ENCODE results near the gene ZFP62.

- TF ChIP-seq POLR2AphosphoS5 (IDR thresholded peaks at IDR 0.05; ENCODE audit: low read depth, low read length) = no peak
- TF ChIP-seq CTCF (IDR thresholded peaks at IDR 0.05 in 2 of 3, conservative IDR thresholded peaks at IDR 0.05 in 1 of 3; ENCODE audit: borderline replicate concordance in 1 of 3, insufficient read depth in 1 of 3, low read depth in 2 of 3, low read length in 2 of 3) = no peak
- no peak for TF ChIP-seq POLR2A (IDR thresholded peaks at IDR 0.05; ENCODE audit: borderline replicate concordance, extremely low read depth, insufficient read depth, insufficient read length)
- TF ChIP-seq, protein P1, sequence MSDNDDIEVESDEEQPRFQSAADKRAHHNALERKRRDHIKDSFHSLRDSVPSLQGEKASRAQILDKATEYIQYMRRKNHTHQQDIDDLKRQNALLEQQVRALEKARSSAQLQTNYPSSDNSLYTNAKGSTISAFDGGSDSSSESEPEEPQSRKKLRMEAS (IDR thresholded peaks at IDR 0.05) = no peak
- TF ChIP-seq ZNF274 (IDR thresholded peaks at IDR 0.05; ENCODE audit: low read depth, low read length) = no peak
- TF ChIP-seq SP1 (IDR thresholded peaks at IDR 0.05; ENCODE audit: low read depth) = no peak
- TF ChIP-seq EZH2phosphoT487 (IDR thresholded peaks at IDR 0.05; ENCODE audit: borderline replicate concordance) = no peak
- TF ChIP-seq RAD21 (IDR thresholded peaks at IDR 0.05; ENCODE audit: low read depth) = no peak
- TF ChIP-seq EZH2 (IDR thresholded peaks at IDR 0.05) = no peak
- no peak for TF ChIP-seq TCF7L2 (IDR thresholded peaks at IDR 0.05; ENCODE audit: borderline replicate concordance, extremely low read depth, insufficient read depth, insufficient read length)
- TF ChIP-seq JUND (IDR thresholded peaks at IDR 0.05) = no peak
- TF ChIP-seq CBX3 (IDR thresholded peaks at IDR 0.05; ENCODE audit: low read depth) = no peak
- TF ChIP-seq, protein P2, sequence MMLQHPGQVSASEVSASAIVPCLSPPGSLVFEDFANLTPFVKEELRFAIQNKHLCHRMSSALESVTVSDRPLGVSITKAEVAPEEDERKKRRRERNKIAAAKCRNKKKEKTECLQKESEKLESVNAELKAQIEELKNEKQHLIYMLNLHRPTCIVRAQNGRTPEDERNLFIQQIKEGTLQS (IDR thresholded peaks at IDR 0.05) = no peak
Observed at GRCh38 chr5:180832638-180833068, 28.4 kb downstream of the ZFP62 start.
